HFF-Myc (cell line): ENCODE data around the gene CUBN.
A peak's percentile ranks its signal among the peaks of the same experiment; 100 is the strongest.

Source experiments
- DNase-seq: peaks from one replicate; pipeline ENCODE4 v3.0.0-alpha.2; 2011; ENCODE audit warnings: low read depth; ENCODE audit errors: extremely low read depth
- H3K4me3 ChIP-seq: replicated peaks from 2 replicates; pipeline ENCODE4 v1.5.1; 2011; ENCODE audit warnings: low read depth, mild to moderate bottlenecking, control low read depth, low read length
- TF ChIP-seq, protein P1 (sequence below): IDR thresholded peaks from 2 replicates; pipeline ENCODE4 v1.5.1; 2012; ENCODE audit warnings: mild to moderate bottlenecking, low read depth, low read length, control low read depth; ENCODE audit errors: missing control alignments

Gene CUBN

DNA sequence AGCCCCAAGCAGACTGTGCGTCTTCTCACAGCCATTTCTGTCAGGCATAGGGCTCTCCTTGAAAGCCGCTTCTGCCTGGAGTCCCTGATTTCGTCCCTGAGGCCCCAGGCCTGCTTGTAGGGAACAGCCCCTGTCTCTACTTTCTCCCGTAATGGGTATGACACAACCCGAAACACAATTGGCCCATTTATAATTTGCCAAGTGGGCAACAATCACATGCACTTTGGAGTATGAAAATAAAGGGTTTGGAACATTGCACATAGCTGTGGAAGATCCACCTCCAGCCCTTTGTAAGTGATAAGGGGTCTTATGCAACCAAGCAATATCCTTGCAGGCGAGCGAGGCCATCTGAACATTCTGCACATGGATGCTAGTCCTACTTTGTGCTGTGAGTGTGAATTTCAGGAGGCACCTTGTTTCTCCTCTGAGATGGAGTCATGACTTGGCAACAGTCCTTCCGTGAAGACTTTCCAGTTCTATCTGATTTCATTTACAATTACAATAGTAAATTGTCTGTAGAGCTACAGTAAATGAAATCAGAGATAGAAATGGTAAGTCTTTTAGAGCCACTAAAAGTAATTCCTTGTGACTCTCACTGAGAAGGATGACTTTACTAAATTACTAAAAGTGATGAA lies 141.5 kb downstream of the CUBN start:
- DNase-seq, result no peak
- TF ChIP-seq, protein P1, sequence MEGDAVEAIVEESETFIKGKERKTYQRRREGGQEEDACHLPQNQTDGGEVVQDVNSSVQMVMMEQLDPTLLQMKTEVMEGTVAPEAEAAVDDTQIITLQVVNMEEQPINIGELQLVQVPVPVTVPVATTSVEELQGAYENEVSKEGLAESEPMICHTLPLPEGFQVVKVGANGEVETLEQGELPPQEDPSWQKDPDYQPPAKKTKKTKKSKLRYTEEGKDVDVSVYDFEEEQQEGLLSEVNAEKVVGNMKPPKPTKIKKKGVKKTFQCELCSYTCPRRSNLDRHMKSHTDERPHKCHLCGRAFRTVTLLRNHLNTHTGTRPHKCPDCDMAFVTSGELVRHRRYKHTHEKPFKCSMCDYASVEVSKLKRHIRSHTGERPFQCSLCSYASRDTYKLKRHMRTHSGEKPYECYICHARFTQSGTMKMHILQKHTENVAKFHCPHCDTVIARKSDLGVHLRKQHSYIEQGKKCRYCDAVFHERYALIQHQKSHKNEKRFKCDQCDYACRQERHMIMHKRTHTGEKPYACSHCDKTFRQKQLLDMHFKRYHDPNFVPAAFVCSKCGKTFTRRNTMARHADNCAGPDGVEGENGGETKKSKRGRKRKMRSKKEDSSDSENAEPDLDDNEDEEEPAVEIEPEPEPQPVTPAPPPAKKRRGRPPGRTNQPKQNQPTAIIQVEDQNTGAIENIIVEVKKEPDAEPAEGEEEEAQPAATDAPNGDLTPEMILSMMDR, result no peak
- H3K4me3 ChIP-seq, result no peak overlapping the region

DNA sequence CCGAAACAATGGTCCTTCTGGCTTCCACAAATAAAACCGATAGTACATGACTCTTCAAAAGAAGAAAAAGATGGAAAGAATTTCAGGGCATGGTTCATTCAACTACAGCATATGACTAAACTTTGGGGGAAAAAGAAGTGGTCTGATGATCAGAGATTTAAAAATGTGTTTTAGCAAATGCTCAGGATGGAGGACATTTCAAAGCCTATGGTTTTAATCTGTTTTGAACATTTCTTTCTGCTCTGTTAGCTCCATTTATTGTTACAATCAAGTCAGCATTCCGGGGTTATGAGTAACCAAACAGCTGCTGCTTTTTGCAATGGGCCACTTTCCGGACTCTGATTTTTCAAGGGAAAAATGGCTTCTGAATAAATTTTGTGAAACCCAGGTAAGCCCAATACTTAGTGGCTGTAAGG lies 142.4 kb downstream of the CUBN start:
- TF ChIP-seq, protein P1, result no peak
- no peak overlapping the region for H3K4me3 ChIP-seq
- DNase-seq, result no peak

DNA sequence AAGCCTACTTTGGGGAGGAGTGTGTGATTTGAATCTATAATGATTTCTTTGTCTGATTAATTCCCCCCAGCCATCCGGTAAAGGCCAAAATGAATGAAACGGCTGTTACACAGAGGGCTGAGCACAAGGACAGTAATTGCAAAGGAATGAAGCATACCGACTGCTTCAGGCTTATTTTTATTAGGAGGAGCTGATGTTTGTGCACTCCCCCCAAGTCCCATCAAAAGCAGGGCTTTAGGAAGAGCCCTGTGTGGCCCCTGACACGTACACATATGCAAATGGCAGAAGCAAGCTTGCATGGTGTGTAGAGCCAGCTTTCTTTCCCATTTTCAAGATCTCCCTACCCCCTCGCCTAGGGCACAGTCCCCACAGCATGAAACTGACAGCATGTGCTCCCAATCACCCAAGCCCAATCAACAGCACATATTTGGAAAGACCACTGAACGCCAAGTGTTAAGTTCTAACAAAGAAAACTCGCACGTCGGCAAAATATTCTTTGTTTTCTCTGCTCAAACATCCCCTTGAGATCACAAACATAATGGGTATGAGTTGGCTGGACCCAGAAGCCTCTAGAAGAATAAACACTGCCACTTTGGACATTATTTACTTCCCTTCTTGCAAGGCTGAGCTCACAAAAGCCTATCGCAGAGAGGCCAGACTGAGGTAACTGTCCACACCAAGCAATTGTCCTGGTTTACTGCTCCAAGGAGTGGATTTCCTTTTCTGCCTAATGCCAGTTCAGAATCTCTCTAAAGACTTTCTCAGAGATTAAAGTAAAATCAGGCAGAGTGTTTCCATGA lies 143.0 kb downstream of the CUBN start:
- H3K4me3 ChIP-seq, result no peak overlapping the region
- TF ChIP-seq, protein P1, result no peak
- peak; percentile 60 for DNase-seq

DNA sequence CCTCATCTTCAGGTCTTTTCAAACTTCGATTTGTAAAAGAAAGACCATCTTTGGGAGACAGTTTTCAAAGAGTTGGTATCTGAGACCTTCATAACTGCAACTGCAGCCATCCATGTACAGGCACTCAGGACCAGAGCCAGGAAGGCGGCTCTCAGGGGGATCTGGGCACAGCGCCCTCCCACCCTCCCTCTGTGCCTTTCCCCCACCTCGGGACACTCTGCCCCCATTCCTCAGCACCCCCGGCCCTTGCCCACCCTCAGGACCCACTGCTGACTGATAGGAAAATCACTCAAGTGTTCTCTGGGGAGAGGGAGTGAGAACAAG lies 143.6 kb downstream of the CUBN start:
- DNase-seq, result no peak

DNA sequence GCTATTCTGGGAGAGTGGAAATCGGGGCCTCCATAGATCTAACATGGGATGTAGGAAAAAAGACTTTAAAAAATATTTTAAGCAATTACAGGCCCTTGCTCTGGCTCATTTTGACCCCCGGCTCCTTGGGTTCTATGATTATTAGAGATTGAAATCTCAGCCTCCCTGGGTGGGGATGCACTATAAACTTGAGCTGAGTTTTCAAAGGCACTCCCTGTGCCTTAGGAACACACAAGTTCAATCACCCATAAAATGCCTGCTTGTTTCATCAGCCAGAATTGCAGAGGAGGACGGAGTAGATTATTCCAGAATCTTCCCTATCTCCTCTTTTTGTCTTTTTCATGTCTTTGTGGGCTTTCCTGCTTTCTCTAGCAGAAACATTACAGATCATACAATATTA lies 145.4 kb downstream of the CUBN start:
- no peak overlapping the region for H3K4me3 ChIP-seq
- no peak for DNase-seq
- TF ChIP-seq, protein P1, result no peak

More for the DNA sequence above, 143.6 kb downstream of the CUBN start:
- TF ChIP-seq, protein P1, result no peak
- H3K4me3 ChIP-seq, result no peak overlapping the region

DNA sequence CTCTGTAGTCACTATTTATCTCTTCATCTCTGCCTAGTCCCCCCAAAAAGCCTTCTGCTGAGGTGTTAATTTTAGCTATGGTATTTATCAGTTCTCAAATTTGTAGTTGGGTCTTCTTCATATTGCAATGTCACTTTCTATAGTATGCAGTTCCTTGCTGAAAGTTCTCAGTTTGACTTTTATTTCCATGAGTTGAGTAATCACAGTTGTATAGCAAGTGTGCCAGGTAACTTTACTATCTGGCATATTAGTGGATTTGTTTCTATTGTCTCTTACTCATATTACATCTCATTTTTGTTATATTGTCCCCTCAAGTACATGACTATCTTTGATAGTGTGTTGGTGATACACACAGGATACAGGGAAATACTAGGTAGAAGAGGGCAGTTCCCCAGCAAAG lies 152.8 kb downstream of the CUBN start:
- H3K4me3 ChIP-seq, result no peak overlapping the region
- DNase-seq, result no peak
- TF ChIP-seq, protein P1, result no peak
